HCT116 (cell line): Measurements from ENCODE around the gene MUC6. TPM values are rescaled to one million over a fixed set of nuclear protein-coding genes. Genes with fewer than 3 reads are reported as not detected.

Source experiments
- ATAC-seq: fragments of 200-7000 bp; cut with Tn5 transposase; 2 replicates; pipeline ENCODE4 v1.9.1; 2020; ENCODE audit warnings: mild to moderate bottlenecking, moderate library complexity
- BruUV-seq: library from RNA; stranded (reverse); fragments of 400-500 nt; replicated peaks from 2 replicates; lab custom pipeline; 2021; lab: Mats Ljungman, UMichigan
- CTCF ChIA-PET: fragments of 300-600 bp; sonication (Branson Sonifier 250); formaldehyde crosslinking; loops from one replicate; lab custom pipeline; 2021; ENCODE audit warnings: antibody characterized with exemption; lab: Charles Lee
- POLR2A ChIA-PET: fragments of 300-600, 350-600 bp; sonication (Branson Sonifier 250); formaldehyde crosslinking; loops from one replicate; lab custom pipeline; 2021; ENCODE audit warnings: antibody characterized with exemption; lab: Charles Lee
- RAD21 ChIA-PET, 2 experiments: fragments of 300-600 bp; sonication (Branson Sonifier 250); formaldehyde crosslinking; loops; one replicate each; lab custom pipeline; 2023; ENCODE audit warnings: low total read pairs in 2 of 2; ENCODE audit not compliant: uncharacterized antibody in 2 of 2, unreplicated experiment in 2 of 2, low non-redundant PET in 1 of 2; lab: Charles Lee
- DNase-seq: peaks from one replicate; pipeline ENCODE4 v3.0.0-alpha.2; 2010; ENCODE audit warnings: low read depth, low spot score
- H2AFZ ChIP-seq: fragments of 200-600 bp; shearing (Covaris generic), sonication (generic); 2 replicates; pipeline ENCODE4 v1.6.1; 2017; ENCODE audit warnings: low read depth, mixed run types, mixed read lengths, antibody characterized with exemption, low read length; ENCODE audit not compliant: poor library complexity, severe bottlenecking
- H3K27ac ChIP-seq: 2 replicates; pipeline ENCODE4 v1.5.1; 2012; ENCODE audit warnings: low read depth, low read length
- H3K27me3 ChIP-seq: fragments of 200-600 bp; sonication (generic); 2 replicates; pipeline ENCODE4 v1.6.1; 2016; ENCODE audit warnings: mixed run types, low read length, mixed read lengths; ENCODE audit not compliant: insufficient read depth
- H3K36me3 ChIP-seq, 2 experiments: fragments of 200-500 bp in 1 of 2; fragments of 200-600 bp in 1 of 2; sonication (Bioruptor generic) in 1 of 2; sonication (generic) in 1 of 2; 2 replicates each; pipeline versions ENCODE4 v1.5.1 to v1.6.1; 2014 to 2016; ENCODE audit warnings: low read length in 2 of 2, inconsistent platforms in 1 of 2, mixed read lengths in 1 of 2, mixed run types in 1 of 2; ENCODE audit not compliant: insufficient read depth in 2 of 2, control insufficient read depth in 1 of 2
- H3K4me1 ChIP-seq, 2 experiments: fragments of 200-600 bp in 1 of 2; sonication (generic) in 1 of 2; 2 replicates each; pipeline versions ENCODE4 v1.5.1 to v1.6.1; 2012 to 2017; ENCODE audit warnings: low read length in 2 of 2, inconsistent platforms in 1 of 2, mild to moderate bottlenecking in 1 of 2, mixed read lengths in 1 of 2, mixed run types in 1 of 2, moderate library complexity in 1 of 2; ENCODE audit not compliant: insufficient read depth in 2 of 2, control insufficient read depth in 1 of 2
- H3K4me2 ChIP-seq: fragments of 200-600 bp; sonication (generic); 2 replicates; pipeline ENCODE4 v1.6.1; 2017; ENCODE audit warnings: mixed run types, low read length, mixed read lengths
- H3K4me3 ChIP-seq, 2 experiments: fragments of 200-600 bp in 1 of 2; sonication (generic) in 1 of 2; replicated peaks in 1 of 2; 2 replicates each; pipeline ENCODE4 v1.5.1; 2011 to 2016; ENCODE audit warnings: low read length in 2 of 2, control low read depth in 1 of 2, low read depth in 1 of 2, mild to moderate bottlenecking in 1 of 2, mixed read lengths in 1 of 2, mixed run types in 1 of 2
- H3K79me2 ChIP-seq: fragments of 200-600 bp; sonication (generic); 2 replicates; pipeline ENCODE4 v1.6.1; 2017; ENCODE audit warnings: mild to moderate bottlenecking, mixed run types, low read length, moderate library complexity, mixed read lengths; ENCODE audit not compliant: insufficient read depth
- H3K9ac ChIP-seq: fragments of 200-600 bp; sonication (generic); 2 replicates; pipeline ENCODE4 v1.6.1; 2016; ENCODE audit warnings: low read length, mixed read lengths
- H3K9me2 ChIP-seq: fragments of 200-600 bp; sonication (generic), shearing (Covaris generic); 2 replicates; pipeline ENCODE4 v1.6.1; 2017; ENCODE audit warnings: mixed run types, mild to moderate bottlenecking, moderate library complexity; ENCODE audit not compliant: insufficient read depth
- H3K9me3 ChIP-seq, 2 experiments: fragments of 200-500 bp in 1 of 2; fragments of 200-600 bp in 1 of 2; sonication (Bioruptor generic) in 1 of 2; sonication (generic) in 1 of 2; 2 replicates each; pipeline ENCODE4 v1.6.1; 2014 to 2017; ENCODE audit warnings: low read length in 2 of 2, mixed read lengths in 2 of 2, inconsistent platforms in 1 of 2, low read depth in 1 of 2, mild to moderate bottlenecking in 1 of 2, mixed run types in 1 of 2, moderate library complexity in 1 of 2; ENCODE audit not compliant: control insufficient read depth in 1 of 2, insufficient read depth in 1 of 2
- H4K20me1 ChIP-seq: fragments of 200-600 bp; sonication (generic), shearing (Covaris generic); 2 replicates; pipeline ENCODE4 v1.6.1; 2017; ENCODE audit warnings: mixed run types, mild to moderate bottlenecking, moderate library complexity; ENCODE audit not compliant: insufficient read depth
- CBX3 ChIP-seq: IDR thresholded peaks from 2 replicates; pipeline ENCODE4 v1.6.1; 2012; ENCODE audit warnings: low read depth
- CEBPB ChIP-seq: IDR thresholded peaks from 2 replicates; pipeline ENCODE4 v1.6.1; 2012; ENCODE audit warnings: low read depth
- EGR1 ChIP-seq: IDR thresholded peaks from 2 replicates; pipeline ENCODE4 v1.6.1; 2012; ENCODE audit warnings: low read depth
- ELF1 ChIP-seq: IDR thresholded peaks from 2 replicates; pipeline ENCODE4 v1.6.1; 2012; ENCODE audit warnings: low read depth, borderline replicate concordance
- EZH2 ChIP-seq: fragments of 200-600 bp; sonication (generic); IDR thresholded peaks from 2 replicates; pipeline ENCODE4 v1.6.1; 2017; ENCODE audit warnings: antibody characterized with exemption, mixed run types
- EZH2phosphoT487 ChIP-seq: fragments of 200-600 bp; IDR thresholded peaks from 2 replicates; pipeline ENCODE4 v1.6.1; 2018; ENCODE audit warnings: antibody characterized with exemption, borderline replicate concordance
- FOSL1 ChIP-seq: IDR thresholded peaks from 2 replicates; pipeline ENCODE4 v1.6.1; 2012; ENCODE audit warnings: low read depth
- JUND ChIP-seq: IDR thresholded peaks from 2 replicates; pipeline ENCODE4 v1.6.1; 2012
- POLR2A ChIP-seq: IDR thresholded peaks from 2 replicates; pipeline ENCODE4 v1.7.0; 2011; ENCODE audit warnings: borderline replicate concordance; ENCODE audit not compliant: insufficient read depth, insufficient read length; ENCODE audit errors: extremely low read depth
- POLR2AphosphoS5 ChIP-seq: IDR thresholded peaks from 2 replicates; pipeline ENCODE4 v1.6.1; 2011; ENCODE audit warnings: mild to moderate bottlenecking, low read depth, low read length, moderate library complexity
- RAD21 ChIP-seq: IDR thresholded peaks from 2 replicates; pipeline ENCODE4 v1.6.1; 2012; ENCODE audit warnings: low read depth, mild to moderate bottlenecking
- SP1 ChIP-seq: IDR thresholded peaks from 2 replicates; pipeline ENCODE4 v1.6.1; 2012; ENCODE audit warnings: low read depth
- SRF ChIP-seq: IDR thresholded peaks from 2 replicates; pipeline ENCODE4 v1.6.1; 2012; ENCODE audit warnings: low read depth
- TCF7L2 ChIP-seq: IDR thresholded peaks from 2 replicates; pipeline ENCODE4 v1.7.0; 2011; ENCODE audit warnings: borderline replicate concordance, inconsistent platforms; ENCODE audit not compliant: insufficient read depth, insufficient read length; ENCODE audit errors: extremely low read depth
- YY1 ChIP-seq: IDR thresholded peaks from 2 replicates; pipeline ENCODE4 v1.6.1; 2011; ENCODE audit warnings: low read length, low read depth, moderate library complexity, mild to moderate bottlenecking; ENCODE audit not compliant: insufficient replicate concordance; ENCODE audit errors: extremely low read depth
- ZFX ChIP-seq: fragments of 450-650 bp; IDR thresholded peaks from 2 replicates; pipeline ENCODE4 v1.6.1; 2017
- ZNF274 ChIP-seq: fragments of 200-500 bp; sonication (Bioruptor generic); IDR thresholded peaks from 2 replicates; pipeline ENCODE4 v1.6.1; 2014; ENCODE audit warnings: mild to moderate bottlenecking, low read depth, low read length, inconsistent platforms
- intact Hi-C: fragments of 100-400 bp; cut with micrococcal nuclease; formaldehyde crosslinking; loops from 2 replicates; pipeline ENCODE4 v1.10.0; 2022
- total RNA-seq: library from RNA; stranded (reverse); gene quantifications from one replicate; pipeline ENCODE4 v1.2.1, GENCODE V29; 2021; ENCODE audit not compliant: unreplicated experiment
- TF ChIP-seq, protein P1 (sequence below): IDR thresholded peaks from 2 replicates; pipeline ENCODE4 v1.6.1; 2011; ENCODE audit warnings: mild to moderate bottlenecking, low read length, moderate library complexity; ENCODE audit not compliant: insufficient replicate concordance; ENCODE audit errors: extremely low read depth
- TF ChIP-seq, protein P2 (sequence below): IDR thresholded peaks from 2 replicates; pipeline ENCODE4 v1.6.1; 2012; ENCODE audit warnings: low read depth
- TF ChIP-seq, protein P3 (sequence below): IDR thresholded peaks from 2 replicates; pipeline ENCODE4 v1.6.1; 2012

MUC6 gene
- total RNA-seq, 1 experiment from 2014 or later = 0.02 TPM

DNA sequence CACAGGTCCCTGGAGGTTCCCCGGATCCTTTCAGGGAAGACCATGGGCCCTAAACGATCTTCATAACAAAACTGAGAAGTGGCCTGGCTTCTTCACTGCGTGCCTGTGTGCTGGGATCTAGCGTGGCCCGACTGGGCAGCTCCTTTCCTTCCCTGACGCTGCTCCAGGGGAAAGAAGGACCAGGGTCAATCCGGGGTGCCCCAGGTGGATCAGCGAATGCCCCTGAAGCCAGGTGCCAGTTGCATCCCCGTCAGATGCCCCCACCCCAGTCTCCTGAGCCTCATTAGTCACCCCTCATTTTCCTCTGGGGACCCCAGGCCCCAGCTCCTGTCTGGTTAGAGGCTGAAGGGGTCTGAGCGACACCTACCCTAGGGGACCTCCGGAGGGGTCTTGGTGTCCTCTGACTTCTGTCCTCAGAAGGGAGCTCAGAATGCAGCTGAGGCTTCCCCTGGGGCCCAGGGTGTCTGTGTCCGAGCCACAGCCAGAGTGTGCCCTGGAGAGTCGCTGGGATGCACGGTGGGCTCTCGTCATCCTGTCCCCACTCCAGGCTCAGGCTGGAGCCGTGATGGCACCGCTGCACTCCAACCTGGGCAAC lies 18.7 kb upstream of the MUC6 start:
- H3K9ac ChIP-seq = no peak overlapping the region
- H3K27ac ChIP-seq = no peak overlapping the region
- ATAC-seq = no peak
- H2AFZ ChIP-seq = no peak overlapping the region
- H3K79me2 ChIP-seq = no peaks in the 10 kb centered on the region
- no peak overlapping the region for H3K4me2 ChIP-seq
- intact Hi-C loops = loop anchor here (10.0 kb wide), 1 partner anchor 180 kb away; no protein-coding TSS in a partner anchor
- TF ChIP-seq CBX3 = no peak
- TF ChIP-seq TCF7L2 = no peak
- no peak for TF ChIP-seq EZH2
- TF ChIP-seq, protein P1, sequence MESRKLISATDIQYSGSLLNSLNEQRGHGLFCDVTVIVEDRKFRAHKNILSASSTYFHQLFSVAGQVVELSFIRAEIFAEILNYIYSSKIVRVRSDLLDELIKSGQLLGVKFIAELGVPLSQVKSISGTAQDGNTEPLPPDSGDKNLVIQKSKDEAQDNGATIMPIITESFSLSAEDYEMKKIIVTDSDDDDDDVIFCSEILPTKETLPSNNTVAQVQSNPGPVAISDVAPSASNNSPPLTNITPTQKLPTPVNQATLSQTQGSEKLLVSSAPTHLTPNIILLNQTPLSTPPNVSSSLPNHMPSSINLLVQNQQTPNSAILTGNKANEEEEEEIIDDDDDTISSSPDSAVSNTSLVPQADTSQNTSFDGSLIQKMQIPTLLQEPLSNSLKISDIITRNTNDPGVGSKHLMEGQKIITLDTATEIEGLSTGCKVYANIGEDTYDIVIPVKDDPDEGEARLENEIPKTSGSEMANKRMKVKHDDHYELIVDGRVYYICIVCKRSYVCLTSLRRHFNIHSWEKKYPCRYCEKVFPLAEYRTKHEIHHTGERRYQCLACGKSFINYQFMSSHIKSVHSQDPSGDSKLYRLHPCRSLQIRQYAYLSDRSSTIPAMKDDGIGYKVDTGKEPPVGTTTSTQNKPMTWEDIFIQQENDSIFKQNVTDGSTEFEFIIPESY = no peak
- no peak for TF ChIP-seq POLR2A
- TF ChIP-seq, protein P2, sequence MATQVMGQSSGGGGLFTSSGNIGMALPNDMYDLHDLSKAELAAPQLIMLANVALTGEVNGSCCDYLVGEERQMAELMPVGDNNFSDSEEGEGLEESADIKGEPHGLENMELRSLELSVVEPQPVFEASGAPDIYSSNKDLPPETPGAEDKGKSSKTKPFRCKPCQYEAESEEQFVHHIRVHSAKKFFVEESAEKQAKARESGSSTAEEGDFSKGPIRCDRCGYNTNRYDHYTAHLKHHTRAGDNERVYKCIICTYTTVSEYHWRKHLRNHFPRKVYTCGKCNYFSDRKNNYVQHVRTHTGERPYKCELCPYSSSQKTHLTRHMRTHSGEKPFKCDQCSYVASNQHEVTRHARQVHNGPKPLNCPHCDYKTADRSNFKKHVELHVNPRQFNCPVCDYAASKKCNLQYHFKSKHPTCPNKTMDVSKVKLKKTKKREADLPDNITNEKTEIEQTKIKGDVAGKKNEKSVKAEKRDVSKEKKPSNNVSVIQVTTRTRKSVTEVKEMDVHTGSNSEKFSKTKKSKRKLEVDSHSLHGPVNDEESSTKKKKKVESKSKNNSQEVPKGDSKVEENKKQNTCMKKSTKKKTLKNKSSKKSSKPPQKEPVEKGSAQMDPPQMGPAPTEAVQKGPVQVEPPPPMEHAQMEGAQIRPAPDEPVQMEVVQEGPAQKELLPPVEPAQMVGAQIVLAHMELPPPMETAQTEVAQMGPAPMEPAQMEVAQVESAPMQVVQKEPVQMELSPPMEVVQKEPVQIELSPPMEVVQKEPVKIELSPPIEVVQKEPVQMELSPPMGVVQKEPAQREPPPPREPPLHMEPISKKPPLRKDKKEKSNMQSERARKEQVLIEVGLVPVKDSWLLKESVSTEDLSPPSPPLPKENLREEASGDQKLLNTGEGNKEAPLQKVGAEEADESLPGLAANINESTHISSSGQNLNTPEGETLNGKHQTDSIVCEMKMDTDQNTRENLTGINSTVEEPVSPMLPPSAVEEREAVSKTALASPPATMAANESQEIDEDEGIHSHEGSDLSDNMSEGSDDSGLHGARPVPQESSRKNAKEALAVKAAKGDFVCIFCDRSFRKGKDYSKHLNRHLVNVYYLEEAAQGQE = no peak
- no peak for TF ChIP-seq SP1
- no peak for TF ChIP-seq YY1
- no peak for TF ChIP-seq POLR2AphosphoS5
- TF ChIP-seq RAD21 = no peak
- TF ChIP-seq CEBPB = no peak
- no peak for TF ChIP-seq ZNF274
- no peak for TF ChIP-seq EGR1
- no peak for TF ChIP-seq EZH2phosphoT487
- TF ChIP-seq, protein P3, sequence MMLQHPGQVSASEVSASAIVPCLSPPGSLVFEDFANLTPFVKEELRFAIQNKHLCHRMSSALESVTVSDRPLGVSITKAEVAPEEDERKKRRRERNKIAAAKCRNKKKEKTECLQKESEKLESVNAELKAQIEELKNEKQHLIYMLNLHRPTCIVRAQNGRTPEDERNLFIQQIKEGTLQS = no peak
- no peak for TF ChIP-seq SRF
- no peak for TF ChIP-seq ZFX
- TF ChIP-seq FOSL1 = no peak
- TF ChIP-seq ELF1 = no peak
- TF ChIP-seq JUND = no peak
- ChIA-PET RAD21 (no interaction called here), CTCF (no interaction called here), POLR2A (interaction anchor here (1.2 kb wide), 1 partner anchor 235 kb away, joined by 3 read pairs; no protein-coding TSS in a partner anchor)
- peaks cover 3 to 30% of the 10 kb centered on the region in 2 experiments; a peak in 3 of 4 replicates for H3K4me1 ChIP-seq
- H3K36me3 ChIP-seq = no peaks in the 10 kb centered on the region
- BruUV-seq = no TSS peak
- no peak for DNase-seq
- H4K20me1 ChIP-seq = no peaks in the 10 kb centered on the region
- no peak overlapping the region for H3K4me3 ChIP-seq
- no peaks in the 10 kb centered on the region for H3K9me2 ChIP-seq
- H3K27me3 ChIP-seq = no peaks in the 10 kb centered on the region
- no peaks in the 10 kb centered on the region for H3K9me3 ChIP-seq
